Epidermal melanocyte (primary cell): ENCODE data around the gene TMEM209.
"Not testable (repeated sequence)": the region's sequence is repeated elsewhere in the genome, so short reads cannot be mapped to it uniquely, and the experiment has no call there.

Source experiments
- DNase-seq: peaks from one replicate; pipeline ENCODE4 v3.0.0; 2011; ENCODE audit warnings: low spot score; ENCODE audit not compliant: insufficient read length

TMEM209 gene

GRCh38 chr7:130218806-130219620 is 13.8 kb upstream of the TMEM209 start:
- DNase-seq: no peak

DNA sequence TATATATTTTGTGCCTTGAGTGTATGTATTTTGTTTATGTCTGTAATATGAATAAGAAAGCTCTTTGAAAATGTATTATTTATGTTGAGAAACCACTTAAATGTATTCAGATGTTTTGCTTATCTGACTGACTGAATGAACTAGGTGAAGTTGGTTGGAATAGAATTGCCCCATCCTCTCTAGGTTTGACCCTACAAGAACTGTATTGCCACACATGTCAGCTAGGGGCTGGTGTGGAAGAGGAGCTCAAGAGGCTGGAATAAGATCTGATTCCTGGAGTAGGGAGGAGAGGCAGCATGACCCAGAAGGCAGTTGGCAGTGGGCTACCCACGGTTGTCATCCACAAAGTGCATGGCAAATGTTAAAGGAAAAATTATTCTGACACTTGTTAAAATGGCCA is 11.5 kb upstream of the TMEM209 start:
- no peak for DNase-seq

DNA sequence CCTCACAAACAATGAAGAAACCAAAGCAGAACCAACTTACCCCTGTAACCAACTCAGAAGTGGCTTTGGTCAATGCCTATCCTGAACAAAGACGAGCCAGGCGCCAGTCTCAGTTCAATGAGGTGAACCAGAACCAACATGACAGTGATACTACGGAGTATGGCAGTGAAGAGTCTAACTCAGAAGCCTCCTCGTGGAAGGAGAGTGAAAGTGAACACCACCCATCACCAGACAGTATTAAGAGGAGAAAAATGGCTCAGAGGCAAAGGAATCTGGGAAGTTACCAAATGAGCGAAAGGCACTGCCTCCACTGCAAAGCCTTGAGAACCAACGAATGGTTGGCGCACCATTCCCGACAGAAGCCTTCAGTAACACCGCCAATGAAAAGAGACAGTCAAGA is 10.8 kb upstream of the TMEM209 start:
- no peak for DNase-seq

GRCh38 chr7:130213828-130214227 is 8.6 kb upstream of the TMEM209 start:
- no peak for DNase-seq

GRCh38 chr7:130210181-130210935 is 5.2 kb upstream of the TMEM209 start:
- DNase-seq: peak; percentile 32

- no peak for DNase-seq
Measured at GRCh38 chr7:130208516-130208915, 3.3 kb upstream of the TMEM209 start.

DNA sequence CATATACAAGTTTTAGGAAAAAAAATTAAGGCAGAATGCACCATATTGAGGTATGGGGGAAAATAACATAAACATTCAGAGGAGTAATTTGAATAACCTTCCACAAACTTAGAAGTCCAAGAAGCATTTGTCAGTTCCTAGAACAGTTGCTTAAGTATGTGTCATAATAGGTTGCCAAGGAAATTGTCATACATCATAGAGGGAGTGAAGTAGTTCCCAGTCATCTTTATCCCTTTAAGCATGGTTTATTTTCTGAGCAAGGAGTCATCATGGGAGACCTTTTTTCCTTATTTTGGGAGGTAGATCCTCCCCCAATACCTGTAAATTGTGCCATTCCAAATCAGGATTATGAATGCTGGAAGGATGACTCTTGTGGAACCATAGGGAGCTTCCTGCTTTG is 2.4 kb upstream of the TMEM209 start, which contains the start of gene SSMEM1:
Gene SSMEM1, plus strand, starts transcription at position 219 of the 400 bp plus-strand sequence. Its CDS starts 51 bp downstream, at position 270.
- no peak for DNase-seq

DNA sequence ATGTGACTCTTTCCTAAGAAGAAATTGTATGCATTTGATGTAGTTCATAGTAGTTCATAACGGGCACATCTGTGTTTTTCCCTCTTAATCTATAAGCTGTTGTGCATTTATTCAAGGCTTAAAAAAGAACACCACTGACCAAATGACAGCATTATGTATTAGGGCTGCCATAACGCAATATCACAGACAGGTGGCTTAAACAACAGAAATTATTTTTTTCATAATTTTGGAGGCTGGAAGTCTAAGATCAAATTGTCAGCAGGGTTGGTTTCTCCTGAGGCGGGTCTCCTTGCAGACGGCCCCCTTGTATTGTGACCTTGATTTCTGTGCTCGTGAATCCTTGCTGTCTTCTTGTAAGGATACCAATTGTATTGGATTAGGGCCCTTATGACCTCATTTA is 1.8 kb upstream of the TMEM209 start:
- DNase-seq: no peak

GRCh38 chr7:130201796-130202195 is 3.4 kb downstream of the TMEM209 start:
- no peak for DNase-seq

GRCh38 chr7:130197094-130197493 is 8.1 kb downstream of the TMEM209 start:
- DNase-seq: no peak

GRCh38 chr7:130196476-130196875 is 8.7 kb downstream of the TMEM209 start:
- no peak for DNase-seq

- DNase-seq: no peak
Measured at GRCh38 chr7:130195396-130195795, 9.8 kb downstream of the TMEM209 start.

DNA sequence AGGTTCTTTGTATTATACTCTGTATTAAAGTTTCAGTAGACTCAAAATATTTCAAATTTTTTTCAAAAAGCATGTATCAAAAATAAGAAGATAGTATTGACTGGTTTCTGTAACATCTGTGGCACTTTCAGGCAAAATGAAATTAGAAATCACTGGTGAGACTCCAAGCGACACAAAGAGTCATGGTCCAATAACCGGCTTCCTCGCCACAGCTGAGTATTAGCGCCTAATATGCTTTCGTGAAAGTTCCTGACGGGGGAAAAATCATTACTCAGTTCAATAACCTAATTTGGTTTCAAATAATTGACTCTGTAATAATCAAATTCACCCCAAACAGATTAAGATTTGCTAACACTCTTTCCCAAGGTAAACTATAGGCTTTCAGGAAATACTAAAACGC is 13.4 kb downstream of the TMEM209 start:
- DNase-seq: no peak

DNA sequence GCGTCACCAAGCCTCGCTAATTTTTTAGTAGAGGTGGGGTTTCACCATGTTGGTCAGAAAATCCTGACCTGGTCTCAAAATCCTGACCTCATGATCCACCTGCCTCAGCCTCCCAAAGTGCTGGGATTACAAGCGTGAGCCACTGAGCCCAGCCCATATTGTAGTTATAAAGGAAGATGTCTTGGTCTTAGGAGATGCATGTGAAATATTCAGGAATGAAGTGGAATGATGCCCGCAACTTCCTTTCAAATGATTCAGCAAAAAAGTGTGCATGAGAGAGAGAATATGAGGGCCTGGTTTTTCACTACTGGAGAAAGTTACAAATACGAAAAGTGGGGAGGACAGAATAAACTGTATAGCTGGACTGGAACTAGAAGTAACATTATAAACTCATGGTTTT is 15.9 kb downstream of the TMEM209 start:
- no peak for DNase-seq

- DNase-seq: no peak
Measured at GRCh38 chr7:130187360-130187759, 17.8 kb downstream of the TMEM209 start.

DNA sequence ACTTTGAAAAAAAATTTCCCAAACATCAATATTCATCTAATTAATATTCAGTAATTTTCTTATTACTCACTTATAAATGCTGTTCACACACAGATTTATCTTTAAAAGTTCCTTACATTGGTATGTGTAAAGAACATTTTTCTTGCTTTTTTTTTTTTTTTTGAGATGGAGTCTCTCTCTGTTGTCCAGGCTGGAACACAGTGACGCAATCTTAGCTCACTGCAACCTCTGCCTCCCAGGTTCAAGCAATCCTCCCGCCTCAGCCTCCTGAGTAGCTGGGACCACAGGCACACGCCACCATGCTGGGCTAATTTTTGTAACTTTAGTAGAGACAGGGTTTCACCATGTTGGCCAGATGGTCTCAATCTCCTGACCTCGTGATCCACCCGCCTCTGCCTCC is 20.9 kb downstream of the TMEM209 start:
- DNase-seq: not testable (repeated sequence)

- DNase-seq: no peak
Measured at GRCh38 chr7:130182990-130183389, 22.2 kb downstream of the TMEM209 start.

- no peak for DNase-seq
Measured at GRCh38 chr7:130181263-130181605, 24.0 kb downstream of the TMEM209 start.

DNA sequence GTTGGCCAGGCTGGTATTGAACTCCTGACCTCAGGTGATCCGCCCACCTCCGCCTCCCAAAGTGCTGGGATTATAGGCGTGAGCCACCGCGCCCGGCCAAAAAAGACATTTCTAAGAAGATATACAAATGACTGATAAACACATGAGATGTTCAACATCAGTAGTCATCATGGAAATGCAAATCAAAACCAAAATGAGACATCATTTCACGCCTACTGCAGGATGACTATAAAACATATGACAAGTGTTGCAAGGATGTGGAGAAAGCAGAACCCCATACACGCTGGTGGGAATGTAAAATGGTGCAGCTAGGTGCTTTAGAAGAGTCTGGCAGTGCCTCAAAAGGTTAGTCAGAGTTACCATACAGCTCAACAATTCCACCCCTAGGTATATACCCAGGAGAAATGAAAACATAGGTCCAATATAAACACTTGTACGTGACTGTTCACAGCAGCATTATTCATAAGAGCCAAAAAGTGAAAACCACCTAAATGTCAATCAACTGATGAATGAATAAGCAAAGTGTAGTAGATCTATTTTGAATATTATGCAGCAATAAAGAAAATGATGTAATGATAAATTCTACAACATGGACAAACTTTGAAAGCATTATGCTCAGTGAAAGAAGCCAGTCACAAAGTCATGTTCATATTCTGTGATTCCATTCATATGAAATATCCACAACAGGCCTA is 24.5 kb downstream of the TMEM209 start:
- DNase-seq: no peak

DNA sequence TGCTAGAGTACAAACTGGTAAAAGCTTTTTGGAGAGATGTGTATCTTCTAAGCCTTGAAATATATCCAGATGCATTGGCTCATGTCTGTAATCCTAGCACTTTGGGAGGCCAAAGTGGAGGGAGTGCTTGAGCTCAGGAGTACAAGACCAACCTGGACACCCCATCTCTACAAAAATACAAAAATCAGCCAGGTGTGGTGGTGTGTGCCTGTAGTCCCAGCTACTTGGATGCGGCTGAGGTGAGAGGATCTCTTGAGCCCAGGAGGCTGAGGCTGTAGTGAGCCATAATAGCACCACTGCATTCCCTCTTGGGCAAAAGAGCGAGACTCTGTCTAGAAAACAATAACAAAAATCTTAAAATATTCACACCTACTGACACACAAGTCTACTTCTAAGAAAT is 25.6 kb downstream of the TMEM209 start:
- no peak for DNase-seq

DNA sequence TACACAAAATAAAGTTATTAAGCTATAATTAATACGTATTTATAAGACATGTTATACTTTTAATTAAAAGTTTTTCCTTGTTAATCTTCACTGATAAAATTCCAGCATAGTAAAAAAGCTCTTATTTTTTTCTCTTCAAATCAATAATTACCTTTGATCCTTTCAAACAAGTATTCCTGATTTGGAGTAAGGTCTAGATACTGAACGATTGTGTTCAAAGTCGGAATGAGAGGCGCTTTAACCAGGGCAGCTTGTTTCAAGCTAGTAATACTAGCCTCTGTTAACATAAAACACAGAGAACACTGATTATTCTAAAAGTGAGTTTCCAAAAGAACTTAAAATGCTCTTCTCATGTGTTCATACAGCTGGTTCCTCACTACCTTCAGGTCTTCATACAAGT is 27.0 kb downstream of the TMEM209 start:
- DNase-seq: no peak
